ENCODE results near the gene NRBP1.

GRCh38 chr2:27451095-27451494 lies 22.7 kb downstream of the NRBP1 start:
- TF ChIP-seq CTCF (conservative IDR thresholded peaks at IDR 0.05; ENCODE audit: low read depth, low read length) (no peak), MXI1 (IDR thresholded peaks at IDR 0.05; ENCODE audit: borderline replicate concordance, low read depth, low read length) (no peak), NFE2L2 (IDR thresholded peaks at IDR 0.05; ENCODE audit: low read depth, low read length) (no peak), USF2 (IDR thresholded peaks at IDR 0.05; ENCODE audit: low read depth, low read length) (no peak), RFX5 (IDR thresholded peaks at IDR 0.05; ENCODE audit: low read depth, low read length) (no peak), POLR2A (IDR thresholded peaks at IDR 0.05; ENCODE audit: low read depth, low read length) (no peak)

Measured in IMR-90 (cell line).